Caco-2 (cell line): ENCODE results near the gene FSTL3. TPM values are rescaled to one million over a fixed set of nuclear protein-coding genes. Genes with fewer than 3 reads are reported as not detected.
"Not testable (repeated sequence)": the region's sequence is repeated elsewhere in the genome, so short reads cannot be mapped to it uniquely, and the experiment has no call there.

Experiments used
- BruUV-seq: library from RNA; stranded (reverse); fragments of 400-500 nt; replicated peaks from 2 replicates; lab custom pipeline; 2021; lab: Mats Ljungman, UMichigan
- CTCF ChIA-PET: fragments of 300-600 bp; sonication (Branson Sonifier 250); formaldehyde crosslinking; loops from one replicate; lab custom pipeline; 2022; ENCODE audit warnings: antibody characterized with exemption; lab: Charles Lee
- POLR2A ChIA-PET: fragments of 300-600 bp; sonication (Branson Sonifier 250); formaldehyde crosslinking; loops from one replicate; lab custom pipeline; 2022; ENCODE audit warnings: antibody characterized with exemption; lab: Charles Lee
- DNase-seq, 2 experiments: peaks; one replicate each; pipeline versions ENCODE4 v3.0.0 to v3.0.0-alpha.2; 2020 to 2022
- H3K27me3 ChIP-seq: replicated peaks from 2 replicates; pipeline ENCODE4 v1.6.0; 2011; ENCODE audit warnings: low read length; ENCODE audit not compliant: control insufficient read depth, insufficient read depth
- H3K36me3 ChIP-seq: 2 replicates; pipeline ENCODE4 v1.5.1; 2011; ENCODE audit warnings: low read length; ENCODE audit not compliant: control insufficient read depth, insufficient read depth
- H3K4me1 ChIP-seq: fragments of 250-450 bp; sonication (Bioruptor Pico); 2 replicates; pipeline ENCODE4 v1.5.1; 2020; ENCODE audit warnings: mild to moderate bottlenecking
- H3K4me3 ChIP-seq: 2 replicates; pipeline ENCODE4 v1.5.1; 2011; ENCODE audit warnings: low read depth, mild to moderate bottlenecking, control low read depth, low read length
- H3K9me3 ChIP-seq: fragments of 250-450 bp; sonication (Bioruptor Pico); 2 replicates; pipeline ENCODE4 v1.5.1; 2020; ENCODE audit warnings: mild to moderate bottlenecking, moderate library complexity
- H3K27ac Mint-ChIP-seq: one replicate; pipeline ENCODE4 v1.8.0; 2022; ENCODE audit warnings: mixed read lengths; ENCODE audit not compliant: unreplicated experiment
- H3K27me3 Mint-ChIP-seq: one replicate; pipeline ENCODE4 v1.8.0; 2022; ENCODE audit warnings: mixed read lengths; ENCODE audit not compliant: insufficient read depth, unreplicated experiment
- H3K36me3 Mint-ChIP-seq: one replicate; pipeline ENCODE4 v1.8.0; 2022; ENCODE audit warnings: mild to moderate bottlenecking, mixed read lengths; ENCODE audit not compliant: insufficient read depth, unreplicated experiment
- H3K4me1 Mint-ChIP-seq: one replicate; pipeline ENCODE4 v1.8.0; 2022; ENCODE audit warnings: low read depth, mixed read lengths; ENCODE audit not compliant: unreplicated experiment
- H3K4me3 Mint-ChIP-seq: one replicate; pipeline ENCODE4 v1.8.0; 2022; ENCODE audit warnings: mild to moderate bottlenecking, moderate library complexity, mixed read lengths; ENCODE audit not compliant: unreplicated experiment
- H3K9me3 Mint-ChIP-seq: one replicate; pipeline ENCODE4 v1.8.0; 2022; ENCODE audit warnings: mixed read lengths; ENCODE audit not compliant: unreplicated experiment
- intact Hi-C: fragments of 100-400 bp; cut with micrococcal nuclease; formaldehyde crosslinking; loops from one replicate; pipeline ENCODE4 v1.10.0; 2022; ENCODE audit not compliant: unreplicated experiment
- total RNA-seq: library from RNA; stranded (reverse); gene quantifications from 2 replicates; pipeline ENCODE4 v1.2.3, GENCODE V29; 2022
- TF ChIP-seq, protein P1 (sequence below), 2 experiments: fragments of 200-600 bp in 1 of 2; IDR thresholded peaks; 1 replicate in 1 of 2; 2 replicates in 1 of 2; pipeline versions ENCODE4 v1.5.1 to v1.8.0; 2011 to 2022; ENCODE audit warnings: antibody characterized with exemption in 1 of 2, control low read depth in 1 of 2, inconsistent platforms in 1 of 2, low read depth in 1 of 2, low read length in 1 of 2, mild to moderate bottlenecking in 1 of 2, moderate library complexity in 1 of 2; ENCODE audit not compliant: insufficient read depth in 1 of 2, severe bottlenecking in 1 of 2, unreplicated experiment in 1 of 2

The FSTL3 gene
- total RNA-seq, 1 experiment from 2014 or later, result 26.3 TPM

DNA sequence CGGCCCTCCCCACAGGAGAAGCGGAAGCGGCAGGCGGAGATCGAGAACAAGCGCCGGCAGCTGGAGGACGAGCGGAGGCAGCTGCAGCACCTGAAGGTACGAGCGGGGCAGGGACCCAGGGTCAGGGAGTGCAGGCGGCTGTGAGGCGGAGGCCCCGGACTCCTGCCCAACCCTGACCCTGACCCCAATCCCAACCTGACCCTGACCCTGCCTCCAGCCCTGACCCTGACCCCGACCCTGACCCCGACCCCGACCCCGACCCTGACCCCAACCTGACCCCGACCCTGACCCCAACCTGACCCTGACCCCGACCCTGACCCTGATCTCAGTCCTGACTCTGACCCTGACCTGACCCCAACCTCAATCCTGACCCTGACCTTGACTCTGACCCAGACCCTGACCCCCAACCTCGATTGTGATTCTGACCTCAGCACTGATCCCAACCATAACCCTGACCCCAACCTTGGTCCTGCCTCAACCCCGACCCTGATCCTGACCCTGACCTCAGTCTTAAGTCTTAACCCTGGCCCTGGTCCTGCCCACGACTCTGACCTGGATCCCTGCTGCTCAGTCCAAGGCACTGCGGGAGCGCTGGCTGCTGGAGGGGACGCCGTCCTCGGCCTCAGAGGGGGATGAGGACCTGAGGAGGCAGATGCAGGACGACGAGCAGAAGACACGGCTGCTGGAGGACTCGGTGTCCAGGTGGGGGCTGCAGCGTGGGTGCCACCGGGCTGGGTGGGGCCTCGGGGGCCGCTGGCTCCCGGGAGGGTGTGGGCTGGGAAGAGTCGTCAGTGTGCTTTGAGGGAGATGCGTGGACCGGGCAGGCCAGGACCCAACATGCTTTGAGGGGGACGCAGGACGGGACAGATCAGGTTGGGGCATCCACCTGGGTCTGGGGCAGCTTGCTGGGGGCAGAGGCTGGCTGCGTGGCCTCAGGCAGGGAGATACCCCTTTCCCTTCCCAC, 51.1 kb downstream of the FSTL3 start:
- POLR2A ChIA-PET, result no interaction called here
- BruUV-seq, result no TSS peak
- Mint-ChIP-seq H3K36me3 (peaks cover 6% of the 10 kb centered on the region), H3K27me3 (no peaks in the 10 kb centered on the region), H3K4me1 (no peaks in the 10 kb centered on the region), H3K9me3 (no peaks in the 10 kb centered on the region), H3K4me3 (no peak overlapping the region), H3K27ac (no peak overlapping the region)
- TF ChIP-seq, protein P1, sequence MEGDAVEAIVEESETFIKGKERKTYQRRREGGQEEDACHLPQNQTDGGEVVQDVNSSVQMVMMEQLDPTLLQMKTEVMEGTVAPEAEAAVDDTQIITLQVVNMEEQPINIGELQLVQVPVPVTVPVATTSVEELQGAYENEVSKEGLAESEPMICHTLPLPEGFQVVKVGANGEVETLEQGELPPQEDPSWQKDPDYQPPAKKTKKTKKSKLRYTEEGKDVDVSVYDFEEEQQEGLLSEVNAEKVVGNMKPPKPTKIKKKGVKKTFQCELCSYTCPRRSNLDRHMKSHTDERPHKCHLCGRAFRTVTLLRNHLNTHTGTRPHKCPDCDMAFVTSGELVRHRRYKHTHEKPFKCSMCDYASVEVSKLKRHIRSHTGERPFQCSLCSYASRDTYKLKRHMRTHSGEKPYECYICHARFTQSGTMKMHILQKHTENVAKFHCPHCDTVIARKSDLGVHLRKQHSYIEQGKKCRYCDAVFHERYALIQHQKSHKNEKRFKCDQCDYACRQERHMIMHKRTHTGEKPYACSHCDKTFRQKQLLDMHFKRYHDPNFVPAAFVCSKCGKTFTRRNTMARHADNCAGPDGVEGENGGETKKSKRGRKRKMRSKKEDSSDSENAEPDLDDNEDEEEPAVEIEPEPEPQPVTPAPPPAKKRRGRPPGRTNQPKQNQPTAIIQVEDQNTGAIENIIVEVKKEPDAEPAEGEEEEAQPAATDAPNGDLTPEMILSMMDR (IDR thresholded peaks at IDR 0.05; ENCODE audit: insufficient read depth in 1 of 2, low read depth in 1 of 2, low read length in 1 of 2, severe bottlenecking in 1 of 2, unreplicated experiment in 1 of 2), result no peak
- DNase-seq, result no peak
- no peak overlapping the region for H3K4me3 ChIP-seq
- no peaks in the 10 kb centered on the region for H3K27me3 ChIP-seq
- no peaks in the 10 kb centered on the region for H3K9me3 ChIP-seq
- no peaks in the 10 kb centered on the region for H3K4me1 ChIP-seq
- intact Hi-C loops, result no loop called here
- no peaks in the 10 kb centered on the region for H3K36me3 ChIP-seq
- CTCF ChIA-PET, result no interaction called here

DNA sequence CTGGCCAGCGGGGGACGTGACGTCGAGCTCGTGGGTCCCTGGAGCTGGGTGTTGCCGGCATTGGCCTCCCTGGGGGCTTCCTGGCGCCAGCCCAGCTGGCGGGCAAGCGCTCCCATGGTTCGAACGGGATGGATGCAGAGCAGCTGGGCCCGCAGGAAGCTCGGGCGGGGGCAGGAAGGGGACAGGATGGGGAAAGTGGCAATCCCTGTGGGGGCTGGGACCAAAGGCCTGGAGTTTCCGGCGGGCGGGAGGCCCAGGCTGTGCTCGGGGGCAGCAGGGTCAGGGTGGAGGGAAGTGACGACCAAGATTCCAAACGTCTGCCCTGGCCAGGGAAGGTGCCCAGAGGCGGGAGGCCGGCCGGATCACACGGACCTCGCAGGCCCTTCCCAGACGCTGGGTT, 51.8 kb downstream of the FSTL3 start:
- CTCF ChIA-PET, result no interaction called here
- Mint-ChIP-seq H3K27me3 (no peaks in the 10 kb centered on the region), H3K36me3 (peaks cover 6% of the 10 kb centered on the region), H3K4me3 (no peak overlapping the region), H3K27ac (no peak overlapping the region), H3K4me1 (no peaks in the 10 kb centered on the region), H3K9me3 (no peaks in the 10 kb centered on the region)
- TF ChIP-seq, protein P1 (IDR thresholded peaks at IDR 0.05; ENCODE audit: insufficient read depth in 1 of 2, low read depth in 1 of 2, low read length in 1 of 2, severe bottlenecking in 1 of 2, unreplicated experiment in 1 of 2), result no peak
- POLR2A ChIA-PET, result no interaction called here
- BruUV-seq, result no TSS peak
- no peaks in the 10 kb centered on the region for H3K4me1 ChIP-seq
- no peak for DNase-seq
- no peaks in the 10 kb centered on the region for H3K36me3 ChIP-seq
- H3K9me3 ChIP-seq, result no peaks in the 10 kb centered on the region
- intact Hi-C loops, result no loop called here
- no peak overlapping the region for H3K4me3 ChIP-seq
- no peaks in the 10 kb centered on the region for H3K27me3 ChIP-seq

DNA sequence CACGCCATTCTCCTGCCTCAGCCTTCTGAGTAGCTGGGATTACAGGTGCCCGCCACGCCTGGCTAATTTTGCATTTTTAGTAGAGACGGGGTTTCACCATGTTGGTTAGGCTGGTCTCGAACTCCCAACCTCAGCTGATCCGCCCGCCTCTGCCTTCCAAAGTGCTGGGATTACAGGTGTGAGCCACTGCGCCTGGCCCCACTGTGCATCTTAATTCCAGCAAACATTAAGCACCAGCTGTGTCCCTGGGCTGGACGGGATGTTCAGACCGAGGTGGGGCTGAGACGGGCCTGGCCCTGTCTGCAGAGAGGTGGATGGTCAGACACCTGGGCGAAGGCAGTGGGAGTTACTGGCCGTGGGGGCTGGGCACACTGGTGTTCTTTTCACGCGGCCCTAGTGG, 53.4 kb downstream of the FSTL3 start:
- H3K27me3 Mint-ChIP-seq, H3K36me3 ChIP-seq, H3K9me3 ChIP-seq, H3K4me3 ChIP-seq, H3K9me3 Mint-ChIP-seq, intact Hi-C loops, DNase-seq, CTCF ChIA-PET, H3K4me1 Mint-ChIP-seq, H3K4me1 ChIP-seq, H3K27ac Mint-ChIP-seq, BruUV-seq, H3K27me3 ChIP-seq, POLR2A ChIA-PET, H3K4me3 Mint-ChIP-seq: not testable (repeated sequence)
- peaks cover 12% of the 10 kb centered on the region for H3K36me3 Mint-ChIP-seq
